Measurements from ENCODE around the gene BEND6.
"Not testable (repeated sequence)": the region's sequence is repeated elsewhere in the genome, so short reads cannot be mapped to it uniquely, and the experiment has no call there.

GRCh38 chr6:56999748-57000147, 44.8 kb downstream of the BEND6 start:
- not testable (repeated sequence) for TF ChIP-seq CTCF (IDR thresholded peaks at IDR 0.05); SIN3A (IDR thresholded peaks at IDR 0.05; ENCODE audit: borderline replicate concordance, insufficient read depth, low read depth, low read length); POLR2AphosphoS5 (IDR thresholded peaks at IDR 0.05; ENCODE audit: low read depth, low read length)
